GM12878 (cell line): ENCODE results near the gene RBBP8NL.

ENCODE experiments used
- BHLHE40 ChIP-seq, 2 experiments: fragments of 450-650 bp in 1 of 2; IDR thresholded peaks; 2 replicates each; pipeline ENCODE4 v1.6.1; 2011 to 2017; ENCODE audit warnings: low read depth in 2 of 2, borderline replicate concordance in 1 of 2, improper control_type of control experiment in 1 of 2, low read length in 1 of 2, mild to moderate bottlenecking in 1 of 2
- CBX3 ChIP-seq: fragments of 200-600 bp; sonication (generic); IDR thresholded peaks from 2 replicates; pipeline ENCODE4 v1.6.1; 2016; ENCODE audit warnings: low read depth, borderline replicate concordance
- GABPA ChIP-seq: IDR thresholded peaks from 2 replicates; pipeline ENCODE4 v1.6.1; 2014; ENCODE audit warnings: antibody characterized with exemption, low read depth, mild to moderate bottlenecking, inconsistent platforms
- MYC ChIP-seq: IDR thresholded peaks from 2 replicates; pipeline ENCODE4 v1.6.1; 2011; ENCODE audit warnings: mild to moderate bottlenecking, low read length, moderate library complexity, inconsistent platforms; ENCODE audit not compliant: insufficient read depth, insufficient replicate concordance, insufficient read length, severe bottlenecking
- NRF1 ChIP-seq: conservative IDR thresholded peaks from 2 replicates; pipeline ENCODE4 v1.6.1; 2011; ENCODE audit warnings: mild to moderate bottlenecking, low read depth, low read length, improper control_type of control experiment
- RAD21 ChIP-seq: IDR thresholded peaks from 2 replicates; pipeline ENCODE4 v1.6.1; 2011; ENCODE audit warnings: mild to moderate bottlenecking, low read depth, low read length, moderate library complexity; ENCODE audit not compliant: insufficient read depth
- TF ChIP-seq, protein P1 (sequence below), 3 experiments: IDR thresholded peaks in 2 of 3; conservative IDR thresholded peaks in 1 of 3; 2 replicates each; pipeline ENCODE4 v1.5.1; 2011; ENCODE audit warnings: low read depth in 3 of 3, low read length in 3 of 3, mild to moderate bottlenecking in 3 of 3, control low read depth in 2 of 3, moderate library complexity in 2 of 3, inconsistent platforms in 1 of 3, mixed read lengths in 1 of 3; ENCODE audit not compliant: control insufficient read depth in 2 of 3, insufficient read depth in 1 of 3; ENCODE audit errors: extremely low read depth in 1 of 3

DNA sequence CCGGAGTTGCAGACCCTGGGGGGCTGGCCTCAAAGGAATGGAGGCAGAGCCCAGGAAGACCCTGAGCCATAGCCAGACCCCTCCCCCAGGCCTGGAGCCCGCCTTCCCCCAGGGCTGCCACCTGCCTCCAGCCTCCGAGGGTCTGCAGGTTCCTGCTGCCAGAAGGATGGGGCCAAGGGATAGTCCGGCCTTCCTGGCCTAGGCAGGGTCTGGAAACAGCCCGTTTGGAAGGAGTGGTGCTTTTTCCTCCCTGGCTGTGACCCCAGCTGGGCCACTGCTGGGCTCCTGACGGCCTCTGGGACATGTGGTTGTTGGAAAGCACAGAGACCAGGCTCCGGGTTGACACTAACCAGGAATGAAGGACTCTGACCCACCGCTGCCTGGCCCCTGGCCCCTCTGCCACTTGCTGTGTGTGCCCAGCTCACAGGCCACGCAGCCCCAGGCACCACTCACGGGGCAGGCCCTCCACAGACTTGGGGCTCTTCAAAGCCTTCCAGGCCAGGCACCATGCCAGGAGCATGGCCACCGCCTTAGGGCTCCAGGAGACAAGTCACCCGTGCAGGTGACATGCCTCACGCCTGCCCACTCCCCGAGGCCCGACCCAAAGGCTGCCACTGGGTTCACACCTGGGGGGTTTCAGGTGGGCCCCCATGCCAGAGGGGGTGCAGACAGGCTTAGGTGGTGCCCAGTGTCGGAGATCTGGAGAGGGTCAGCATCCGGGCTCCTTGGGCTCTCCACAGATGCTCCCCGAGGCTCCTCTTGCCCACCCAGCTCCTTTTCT is 56.3 kb downstream of the RBBP8NL start:
- TF ChIP-seq GABPA (no peak), NRF1 (no peak), CBX3 (no peak), BHLHE40 (IDR thresholded peaks at IDR 0.05; ENCODE audit: borderline replicate concordance in 1 of 2, low read depth in 2 of 2, low read length in 1 of 2) (no peak), MYC (no peak), RAD21 (no peak)
- TF ChIP-seq, protein P1, sequence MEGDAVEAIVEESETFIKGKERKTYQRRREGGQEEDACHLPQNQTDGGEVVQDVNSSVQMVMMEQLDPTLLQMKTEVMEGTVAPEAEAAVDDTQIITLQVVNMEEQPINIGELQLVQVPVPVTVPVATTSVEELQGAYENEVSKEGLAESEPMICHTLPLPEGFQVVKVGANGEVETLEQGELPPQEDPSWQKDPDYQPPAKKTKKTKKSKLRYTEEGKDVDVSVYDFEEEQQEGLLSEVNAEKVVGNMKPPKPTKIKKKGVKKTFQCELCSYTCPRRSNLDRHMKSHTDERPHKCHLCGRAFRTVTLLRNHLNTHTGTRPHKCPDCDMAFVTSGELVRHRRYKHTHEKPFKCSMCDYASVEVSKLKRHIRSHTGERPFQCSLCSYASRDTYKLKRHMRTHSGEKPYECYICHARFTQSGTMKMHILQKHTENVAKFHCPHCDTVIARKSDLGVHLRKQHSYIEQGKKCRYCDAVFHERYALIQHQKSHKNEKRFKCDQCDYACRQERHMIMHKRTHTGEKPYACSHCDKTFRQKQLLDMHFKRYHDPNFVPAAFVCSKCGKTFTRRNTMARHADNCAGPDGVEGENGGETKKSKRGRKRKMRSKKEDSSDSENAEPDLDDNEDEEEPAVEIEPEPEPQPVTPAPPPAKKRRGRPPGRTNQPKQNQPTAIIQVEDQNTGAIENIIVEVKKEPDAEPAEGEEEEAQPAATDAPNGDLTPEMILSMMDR (IDR thresholded peaks at IDR 0.05 in 2 of 3, conservative IDR thresholded peaks at IDR 0.05 in 1 of 3; ENCODE audit: control insufficient read depth in 2 of 3, extremely low read depth in 1 of 3, insufficient read depth in 1 of 3, low read depth in 3 of 3, low read length in 3 of 3), result no peak
